Measurements from ENCODE around the gene IL32. TPM values are rescaled to one million over a fixed set of nuclear protein-coding genes. Genes with fewer than 3 reads are reported as not detected.

The IL32 gene
- total and polyA plus RNA-seq, 9 of the 15 experiments (the other 6 are each of a cell fraction or from before 2014, with no cell fraction given) = 0.21 to 2.2 (median 0.37) TPM; not detected in 3

DNA sequence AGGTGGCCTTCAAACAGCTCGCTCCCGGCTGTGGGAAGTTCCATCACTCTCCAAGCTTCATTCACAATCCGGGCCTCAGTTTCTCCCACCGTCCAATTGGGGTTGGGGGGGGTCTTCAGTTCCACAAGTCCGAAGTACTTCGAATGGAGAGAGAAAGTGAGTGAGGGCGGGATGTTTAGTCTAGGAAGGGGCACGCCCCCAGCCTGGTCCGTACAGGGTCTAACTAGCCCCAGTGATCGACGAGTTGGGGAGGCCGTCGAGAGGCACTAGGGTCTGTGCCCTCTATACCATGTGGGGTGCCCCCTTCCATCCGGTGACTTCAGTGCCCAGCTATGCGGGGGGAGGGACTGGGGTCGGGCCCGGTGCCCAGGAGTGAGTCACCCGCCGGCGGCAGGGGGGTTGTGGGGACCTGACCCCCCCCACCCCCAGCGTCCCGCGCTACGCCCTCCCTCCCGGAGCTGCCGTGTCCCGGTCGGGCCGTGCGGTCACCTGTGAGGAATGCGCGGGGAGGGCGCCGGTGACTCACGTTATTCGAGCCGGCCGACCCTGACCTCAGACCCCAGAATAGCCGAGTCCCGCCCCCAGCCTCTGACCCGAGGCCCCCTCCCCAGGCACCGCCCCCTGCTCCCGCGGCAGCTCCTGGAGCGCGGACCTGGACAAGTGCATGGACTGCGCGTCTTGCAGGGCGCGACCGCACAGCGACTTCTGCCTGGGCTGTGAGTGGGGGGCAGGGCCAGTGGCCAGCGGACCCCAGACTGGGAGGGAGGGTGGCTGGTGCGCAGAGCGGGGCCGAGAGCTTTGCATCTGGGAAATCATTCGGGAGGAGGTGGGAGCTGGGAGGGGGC, 44.6 kb upstream of the IL32 start (continued):
- TF ChIP-seq, protein P1, sequence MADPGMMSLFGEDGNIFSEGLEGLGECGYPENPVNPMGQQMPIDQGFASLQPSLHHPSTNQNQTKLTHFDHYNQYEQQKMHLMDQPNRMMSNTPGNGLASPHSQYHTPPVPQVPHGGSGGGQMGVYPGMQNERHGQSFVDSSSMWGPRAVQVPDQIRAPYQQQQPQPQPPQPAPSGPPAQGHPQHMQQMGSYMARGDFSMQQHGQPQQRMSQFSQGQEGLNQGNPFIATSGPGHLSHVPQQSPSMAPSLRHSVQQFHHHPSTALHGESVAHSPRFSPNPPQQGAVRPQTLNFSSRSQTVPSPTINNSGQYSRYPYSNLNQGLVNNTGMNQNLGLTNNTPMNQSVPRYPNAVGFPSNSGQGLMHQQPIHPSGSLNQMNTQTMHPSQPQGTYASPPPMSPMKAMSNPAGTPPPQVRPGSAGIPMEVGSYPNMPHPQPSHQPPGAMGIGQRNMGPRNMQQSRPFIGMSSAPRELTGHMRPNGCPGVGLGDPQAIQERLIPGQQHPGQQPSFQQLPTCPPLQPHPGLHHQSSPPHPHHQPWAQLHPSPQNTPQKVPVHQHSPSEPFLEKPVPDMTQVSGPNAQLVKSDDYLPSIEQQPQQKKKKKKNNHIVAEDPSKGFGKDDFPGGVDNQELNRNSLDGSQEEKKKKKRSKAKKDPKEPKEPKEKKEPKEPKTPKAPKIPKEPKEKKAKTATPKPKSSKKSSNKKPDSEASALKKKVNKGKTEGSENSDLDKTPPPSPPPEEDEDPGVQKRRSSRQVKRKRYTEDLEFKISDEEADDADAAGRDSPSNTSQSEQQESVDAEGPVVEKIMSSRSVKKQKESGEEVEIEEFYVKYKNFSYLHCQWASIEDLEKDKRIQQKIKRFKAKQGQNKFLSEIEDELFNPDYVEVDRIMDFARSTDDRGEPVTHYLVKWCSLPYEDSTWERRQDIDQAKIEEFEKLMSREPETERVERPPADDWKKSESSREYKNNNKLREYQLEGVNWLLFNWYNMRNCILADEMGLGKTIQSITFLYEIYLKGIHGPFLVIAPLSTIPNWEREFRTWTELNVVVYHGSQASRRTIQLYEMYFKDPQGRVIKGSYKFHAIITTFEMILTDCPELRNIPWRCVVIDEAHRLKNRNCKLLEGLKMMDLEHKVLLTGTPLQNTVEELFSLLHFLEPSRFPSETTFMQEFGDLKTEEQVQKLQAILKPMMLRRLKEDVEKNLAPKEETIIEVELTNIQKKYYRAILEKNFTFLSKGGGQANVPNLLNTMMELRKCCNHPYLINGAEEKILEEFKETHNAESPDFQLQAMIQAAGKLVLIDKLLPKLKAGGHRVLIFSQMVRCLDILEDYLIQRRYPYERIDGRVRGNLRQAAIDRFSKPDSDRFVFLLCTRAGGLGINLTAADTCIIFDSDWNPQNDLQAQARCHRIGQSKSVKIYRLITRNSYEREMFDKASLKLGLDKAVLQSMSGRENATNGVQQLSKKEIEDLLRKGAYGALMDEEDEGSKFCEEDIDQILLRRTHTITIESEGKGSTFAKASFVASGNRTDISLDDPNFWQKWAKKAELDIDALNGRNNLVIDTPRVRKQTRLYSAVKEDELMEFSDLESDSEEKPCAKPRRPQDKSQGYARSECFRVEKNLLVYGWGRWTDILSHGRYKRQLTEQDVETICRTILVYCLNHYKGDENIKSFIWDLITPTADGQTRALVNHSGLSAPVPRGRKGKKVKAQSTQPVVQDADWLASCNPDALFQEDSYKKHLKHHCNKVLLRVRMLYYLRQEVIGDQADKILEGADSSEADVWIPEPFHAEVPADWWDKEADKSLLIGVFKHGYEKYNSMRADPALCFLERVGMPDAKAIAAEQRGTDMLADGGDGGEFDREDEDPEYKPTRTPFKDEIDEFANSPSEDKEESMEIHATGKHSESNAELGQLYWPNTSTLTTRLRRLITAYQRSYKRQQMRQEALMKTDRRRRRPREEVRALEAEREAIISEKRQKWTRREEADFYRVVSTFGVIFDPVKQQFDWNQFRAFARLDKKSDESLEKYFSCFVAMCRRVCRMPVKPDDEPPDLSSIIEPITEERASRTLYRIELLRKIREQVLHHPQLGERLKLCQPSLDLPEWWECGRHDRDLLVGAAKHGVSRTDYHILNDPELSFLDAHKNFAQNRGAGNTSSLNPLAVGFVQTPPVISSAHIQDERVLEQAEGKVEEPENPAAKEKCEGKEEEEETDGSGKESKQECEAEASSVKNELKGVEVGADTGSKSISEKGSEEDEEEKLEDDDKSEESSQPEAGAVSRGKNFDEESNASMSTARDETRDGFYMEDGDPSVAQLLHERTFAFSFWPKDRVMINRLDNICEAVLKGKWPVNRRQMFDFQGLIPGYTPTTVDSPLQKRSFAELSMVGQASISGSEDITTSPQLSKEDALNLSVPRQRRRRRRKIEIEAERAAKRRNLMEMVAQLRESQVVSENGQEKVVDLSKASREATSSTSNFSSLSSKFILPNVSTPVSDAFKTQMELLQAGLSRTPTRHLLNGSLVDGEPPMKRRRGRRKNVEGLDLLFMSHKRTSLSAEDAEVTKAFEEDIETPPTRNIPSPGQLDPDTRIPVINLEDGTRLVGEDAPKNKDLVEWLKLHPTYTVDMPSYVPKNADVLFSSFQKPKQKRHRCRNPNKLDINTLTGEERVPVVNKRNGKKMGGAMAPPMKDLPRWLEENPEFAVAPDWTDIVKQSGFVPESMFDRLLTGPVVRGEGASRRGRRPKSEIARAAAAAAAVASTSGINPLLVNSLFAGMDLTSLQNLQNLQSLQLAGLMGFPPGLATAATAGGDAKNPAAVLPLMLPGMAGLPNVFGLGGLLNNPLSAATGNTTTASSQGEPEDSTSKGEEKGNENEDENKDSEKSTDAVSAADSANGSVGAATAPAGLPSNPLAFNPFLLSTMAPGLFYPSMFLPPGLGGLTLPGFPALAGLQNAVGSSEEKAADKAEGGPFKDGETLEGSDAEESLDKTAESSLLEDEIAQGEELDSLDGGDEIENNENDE (IDR thresholded peaks at IDR 0.05; ENCODE audit: low read depth, low read length) = no peak
- TF ChIP-seq PPARD (CRISPR knock-in tag; IDR thresholded peaks at IDR 0.05) = no peak
- TF ChIP-seq ZNF121 (CRISPR knock-in tag; conservative IDR thresholded peaks at IDR 0.05) = no peak
- TF ChIP-seq, protein P2, sequence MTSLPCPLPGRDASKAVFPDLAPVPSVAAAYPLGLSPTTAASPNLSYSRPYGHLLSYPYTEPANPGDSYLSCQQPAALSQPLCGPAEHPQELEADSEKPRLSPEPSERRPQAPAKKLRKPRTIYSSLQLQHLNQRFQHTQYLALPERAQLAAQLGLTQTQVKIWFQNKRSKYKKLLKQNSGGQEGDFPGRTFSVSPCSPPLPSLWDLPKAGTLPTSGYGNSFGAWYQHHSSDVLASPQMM (CRISPR knock-in tag; IDR thresholded peaks at IDR 0.05) = no peak
- peak in 1 of 3 experiments; percentile 5 for TF ChIP-seq YY1 (IDR thresholded peaks at IDR 0.05; ENCODE audit: borderline replicate concordance in 1 of 3, control insufficient read depth in 1 of 3, extremely low read depth in 1 of 3, insufficient read depth in 3 of 3, insufficient read length in 1 of 3, insufficient replicate concordance in 2 of 3, low read depth in 1 of 3, low read length in 2 of 3)
- TF ChIP-seq TGIF2 (CRISPR knock-in tag; IDR thresholded peaks at IDR 0.05) = no peak
- TF ChIP-seq CEBPB (tag; IDR thresholded peaks at IDR 0.05) = no peak
- no peak for TF ChIP-seq ZFP36 (IDR thresholded peaks at IDR 0.05; ENCODE audit: low read depth, low read length, partially characterized antibody)
- TF ChIP-seq, protein P3, sequence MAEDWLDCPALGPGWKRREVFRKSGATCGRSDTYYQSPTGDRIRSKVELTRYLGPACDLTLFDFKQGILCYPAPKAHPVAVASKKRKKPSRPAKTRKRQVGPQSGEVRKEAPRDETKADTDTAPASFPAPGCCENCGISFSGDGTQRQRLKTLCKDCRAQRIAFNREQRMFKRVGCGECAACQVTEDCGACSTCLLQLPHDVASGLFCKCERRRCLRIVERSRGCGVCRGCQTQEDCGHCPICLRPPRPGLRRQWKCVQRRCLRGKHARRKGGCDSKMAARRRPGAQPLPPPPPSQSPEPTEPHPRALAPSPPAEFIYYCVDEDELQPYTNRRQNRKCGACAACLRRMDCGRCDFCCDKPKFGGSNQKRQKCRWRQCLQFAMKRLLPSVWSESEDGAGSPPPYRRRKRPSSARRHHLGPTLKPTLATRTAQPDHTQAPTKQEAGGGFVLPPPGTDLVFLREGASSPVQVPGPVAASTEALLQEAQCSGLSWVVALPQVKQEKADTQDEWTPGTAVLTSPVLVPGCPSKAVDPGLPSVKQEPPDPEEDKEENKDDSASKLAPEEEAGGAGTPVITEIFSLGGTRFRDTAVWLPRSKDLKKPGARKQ (CRISPR knock-in tag; IDR thresholded peaks at IDR 0.05) = no peak
- TF ChIP-seq, protein P4, sequence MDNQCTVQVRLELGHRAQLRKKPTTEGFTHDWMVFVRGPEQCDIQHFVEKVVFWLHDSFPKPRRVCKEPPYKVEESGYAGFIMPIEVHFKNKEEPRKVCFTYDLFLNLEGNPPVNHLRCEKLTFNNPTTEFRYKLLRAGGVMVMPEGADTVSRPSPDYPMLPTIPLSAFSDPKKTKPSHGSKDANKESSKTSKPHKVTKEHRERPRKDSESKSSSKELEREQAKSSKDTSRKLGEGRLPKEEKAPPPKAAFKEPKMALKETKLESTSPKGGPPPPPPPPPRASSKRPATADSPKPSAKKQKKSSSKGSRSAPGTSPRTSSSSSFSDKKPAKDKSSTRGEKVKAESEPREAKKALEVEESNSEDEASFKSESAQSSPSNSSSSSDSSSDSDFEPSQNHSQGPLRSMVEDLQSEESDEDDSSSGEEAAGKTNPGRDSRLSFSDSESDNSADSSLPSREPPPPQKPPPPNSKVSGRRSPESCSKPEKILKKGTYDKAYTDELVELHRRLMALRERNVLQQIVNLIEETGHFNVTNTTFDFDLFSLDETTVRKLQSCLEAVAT (IDR thresholded peaks at IDR 0.05) = 0 out of 4 replicates have a peak, but pooled peaks of 1 of the 2 experiments have one; percentile 10
